Peyer's patch (tissue), 4 donors: ENCODE results near the gene PTPRU. TPM values are rescaled to one million over a fixed set of nuclear protein-coding genes. Genes with fewer than 3 reads are reported as not detected.
A peak's percentile ranks its signal among the peaks of the same experiment; 100 is the strongest.

Source experiments
- DNase-seq, 3 donors: peaks; one replicate each; pipeline ENCODE4 v3.0.0-alpha.2; 2017 to 2019
- H3K27ac ChIP-seq, 4 donors: fragments of 200-600 bp; sonication (generic); one replicate each; pipeline ENCODE4 v1.5.1; 2016 to 2019
- H3K27me3 ChIP-seq, 2 donors: fragments of 200-600 bp; sonication (generic); one replicate each; pipeline ENCODE4 v1.5.1; 2019
- H3K36me3 ChIP-seq, 3 donors: fragments of 200-600 bp; sonication (generic); one replicate each; pipeline ENCODE4 v1.5.1; 2016 to 2019
- H3K4me1 ChIP-seq, 4 donors: fragments of 200-600 bp; sonication (generic); one replicate each; pipeline ENCODE4 v1.5.1; 2016 to 2019
- H3K4me3 ChIP-seq, 4 donors: fragments of 200-600 bp; sonication (generic); 1 replicate in 3 of 4; 2 replicates in 1 of 4; pipeline ENCODE4 v1.5.1; 2016 to 2019; ENCODE audit warnings: mild to moderate bottlenecking in 1 of 4
- H3K9me3 ChIP-seq, 4 donors: fragments of 200-600 bp; sonication (generic); one replicate each; pipeline ENCODE4 v1.5.1; 2016 to 2019; ENCODE audit warnings: mild to moderate bottlenecking in 1 of 4
- POLR2A ChIP-seq, 2 donors: fragments of 450-650 bp; IDR thresholded peaks; one replicate each; pipeline ENCODE4 v1.5.1; 2017; ENCODE audit warnings: antibody characterized with exemption in 2 of 2, mild to moderate bottlenecking in 2 of 2, moderate library complexity in 2 of 2
- total RNA-seq, 4 donors: library from RNA; depleted of rRNA; stranded (reverse); fragments of >200 nt; gene quantifications; one replicate each; pipeline ENCODE4 v1.1.0, GENCODE V29; 2016
- TF ChIP-seq, protein P1 (sequence below), 6 experiments: fragments of 450-650 bp in 4 of 6; fragments of 200-600 bp in 2 of 6; sonication (generic) in 1 of 6; IDR thresholded peaks; one replicate each; pipeline ENCODE4 v1.5.1; 2017 to 2019; ENCODE audit warnings: antibody characterized with exemption in 6 of 6, mild to moderate bottlenecking in 3 of 6, moderate library complexity in 1 of 6

Gene PTPRU
- total RNA-seq, 4 donors from 2014 or later = 0.18 to 5.0 (median 4.0) TPM

DNA sequence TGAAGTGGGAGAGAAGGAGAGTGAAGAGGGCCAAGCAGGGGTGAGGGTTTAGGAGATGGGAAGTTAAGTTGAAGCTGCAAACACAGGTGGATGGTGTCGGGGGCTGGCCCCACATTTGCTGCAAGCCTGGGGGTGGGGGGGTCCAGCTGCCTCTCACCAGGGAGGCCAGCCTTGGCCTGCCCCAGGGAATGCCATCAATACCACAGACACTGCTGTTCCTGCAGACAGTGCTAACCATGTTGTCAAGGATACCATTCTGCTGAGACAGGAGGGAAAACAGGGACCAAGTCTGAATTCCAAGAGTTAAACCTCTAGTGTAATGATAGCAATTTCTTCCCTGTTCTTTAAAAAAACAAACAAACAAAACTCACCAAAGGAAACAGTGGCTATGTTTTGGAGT, 13.6 kb upstream of the PTPRU start:
- Histone ChIP-seq H3K9me3 (no peaks in the 10 kb centered on the region), H3K27me3 (no peaks in the 10 kb centered on the region), H3K4me3 (no peak overlapping the region), H3K27ac (no peak overlapping the region), H3K36me3 (no peaks in the 10 kb centered on the region), H3K4me1 (no peaks in the 10 kb centered on the region)
- TF ChIP-seq, protein P1, sequence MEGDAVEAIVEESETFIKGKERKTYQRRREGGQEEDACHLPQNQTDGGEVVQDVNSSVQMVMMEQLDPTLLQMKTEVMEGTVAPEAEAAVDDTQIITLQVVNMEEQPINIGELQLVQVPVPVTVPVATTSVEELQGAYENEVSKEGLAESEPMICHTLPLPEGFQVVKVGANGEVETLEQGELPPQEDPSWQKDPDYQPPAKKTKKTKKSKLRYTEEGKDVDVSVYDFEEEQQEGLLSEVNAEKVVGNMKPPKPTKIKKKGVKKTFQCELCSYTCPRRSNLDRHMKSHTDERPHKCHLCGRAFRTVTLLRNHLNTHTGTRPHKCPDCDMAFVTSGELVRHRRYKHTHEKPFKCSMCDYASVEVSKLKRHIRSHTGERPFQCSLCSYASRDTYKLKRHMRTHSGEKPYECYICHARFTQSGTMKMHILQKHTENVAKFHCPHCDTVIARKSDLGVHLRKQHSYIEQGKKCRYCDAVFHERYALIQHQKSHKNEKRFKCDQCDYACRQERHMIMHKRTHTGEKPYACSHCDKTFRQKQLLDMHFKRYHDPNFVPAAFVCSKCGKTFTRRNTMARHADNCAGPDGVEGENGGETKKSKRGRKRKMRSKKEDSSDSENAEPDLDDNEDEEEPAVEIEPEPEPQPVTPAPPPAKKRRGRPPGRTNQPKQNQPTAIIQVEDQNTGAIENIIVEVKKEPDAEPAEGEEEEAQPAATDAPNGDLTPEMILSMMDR (IDR thresholded peaks at IDR 0.05) = no peak
- no peak for DNase-seq

DNA sequence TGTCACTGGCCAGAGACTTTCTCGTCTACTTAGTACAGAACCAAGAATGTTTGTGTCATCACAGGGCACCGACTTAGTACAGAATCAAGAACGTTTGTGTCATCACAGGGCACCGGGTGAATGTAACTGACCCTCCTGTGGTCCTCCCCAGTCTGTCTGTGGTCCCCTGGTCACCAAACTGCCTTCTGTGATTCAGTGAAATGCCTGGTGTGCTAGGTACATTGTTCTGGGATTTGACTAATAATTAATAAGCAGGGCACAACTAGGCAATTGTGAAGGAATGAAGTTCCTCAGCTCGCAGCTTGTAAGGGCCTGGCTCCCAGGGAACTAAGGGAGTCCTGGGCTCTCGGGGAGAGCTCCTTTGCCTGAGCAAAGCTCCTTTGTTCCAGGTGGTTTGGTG, 12.8 kb upstream of the PTPRU start:
- H3K4me1 ChIP-seq = no peaks in the 10 kb centered on the region
- H3K36me3 ChIP-seq = no peaks in the 10 kb centered on the region
- H3K4me3 ChIP-seq = no peak overlapping the region
- TF ChIP-seq, protein P1 (IDR thresholded peaks at IDR 0.05) = no peak
- no peak for TF ChIP-seq POLR2A (IDR thresholded peaks at IDR 0.05)
- H3K27me3 ChIP-seq = no peaks in the 10 kb centered on the region
- H3K27ac ChIP-seq = no peak overlapping the region
- H3K9me3 ChIP-seq = no peaks in the 10 kb centered on the region
- no peak for DNase-seq

DNA sequence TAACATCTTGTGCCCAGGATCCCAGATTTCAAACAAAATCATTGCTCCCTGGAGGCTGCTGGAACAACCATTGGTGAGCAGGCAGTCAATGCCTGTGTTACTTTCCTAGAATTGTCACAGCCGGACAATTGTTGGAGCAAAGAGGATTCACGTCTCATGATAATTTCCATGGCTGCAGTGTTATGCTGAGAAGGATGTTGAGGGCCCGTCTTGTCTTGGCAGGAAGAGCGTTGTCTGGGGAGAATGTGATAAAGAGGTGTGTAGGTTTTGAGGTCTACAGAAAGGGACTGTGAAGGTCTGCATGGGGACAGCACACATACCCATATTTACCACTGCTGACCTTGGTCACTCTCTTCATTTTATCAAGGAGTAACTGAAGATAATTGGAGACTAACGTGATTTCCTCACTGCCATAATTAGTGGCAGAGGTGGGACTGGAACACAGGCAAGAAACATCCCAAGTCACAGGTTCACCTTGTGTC, 11.9 kb upstream of the PTPRU start:
- no peak for DNase-seq

DNA sequence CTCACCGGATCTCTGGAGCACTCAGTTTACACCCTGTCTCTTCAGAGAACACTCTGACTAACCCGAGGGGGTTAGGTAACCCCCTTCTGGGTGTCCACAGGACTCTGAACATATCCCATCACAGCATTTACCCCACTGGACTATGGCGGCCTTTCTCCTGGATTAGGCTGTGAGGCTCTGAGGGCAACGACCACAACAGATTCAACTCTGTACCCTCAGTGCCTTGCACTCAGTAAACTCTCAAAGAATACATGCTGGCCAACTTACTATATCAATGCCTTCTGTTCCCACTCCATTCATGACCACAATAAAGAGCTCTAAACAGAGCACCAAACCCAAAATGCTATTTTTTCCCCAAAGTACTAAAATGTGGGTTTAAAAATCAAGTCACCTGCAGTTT, 11.0 kb upstream of the PTPRU start:
- Histone ChIP-seq H3K36me3 (no peaks in the 10 kb centered on the region), H3K9me3 (no peaks in the 10 kb centered on the region), H3K4me1 (peaks cover 0 to 5% (median 1%) of the 10 kb centered on the region in 4 donors), H3K27ac (no peak overlapping the region), H3K27me3 (no peaks in the 10 kb centered on the region), H3K4me3 (no peak overlapping the region)
- no peak for TF ChIP-seq POLR2A (IDR thresholded peaks at IDR 0.05)
- TF ChIP-seq, protein P1 (IDR thresholded peaks at IDR 0.05) = no peak
- DNase-seq = no peak

More for the DNA sequence above, 11.9 kb upstream of the PTPRU start:
- H3K36me3 ChIP-seq = no peaks in the 10 kb centered on the region
- H3K4me1 ChIP-seq = no peaks in the 10 kb centered on the region
- no peak overlapping the region for H3K27ac ChIP-seq
- H3K27me3 ChIP-seq = no peaks in the 10 kb centered on the region
- TF ChIP-seq, protein P1 (IDR thresholded peaks at IDR 0.05) = no peak
- no peak for TF ChIP-seq POLR2A (IDR thresholded peaks at IDR 0.05)
- H3K9me3 ChIP-seq = no peaks in the 10 kb centered on the region
- no peak overlapping the region for H3K4me3 ChIP-seq

DNA sequence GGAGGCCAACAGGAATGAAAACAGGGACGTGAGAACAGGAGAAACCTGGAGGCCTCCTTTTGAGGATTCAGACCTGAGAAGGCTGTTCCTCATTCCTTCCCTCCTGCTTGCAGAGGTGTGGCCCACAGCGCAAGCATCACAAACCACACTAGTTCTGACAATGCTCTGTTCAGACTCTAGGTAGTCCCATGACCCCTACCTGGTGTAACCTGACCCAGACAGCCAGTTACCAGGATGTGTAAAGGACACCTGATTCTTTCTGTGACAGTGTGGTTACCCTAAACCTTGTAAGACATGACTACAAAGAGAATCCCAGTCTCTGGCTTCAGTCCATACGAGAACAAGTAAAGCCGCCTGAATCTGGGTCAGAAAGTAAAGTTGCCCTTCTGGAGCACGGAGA, 8.8 kb upstream of the PTPRU start:
- Histone ChIP-seq H3K4me3 (no peak overlapping the region), H3K4me1 (peaks cover 0 to 5% (median 1%) of the 10 kb centered on the region in 4 donors), H3K27me3 (no peaks in the 10 kb centered on the region), H3K27ac (no peak overlapping the region), H3K9me3 (no peaks in the 10 kb centered on the region), H3K36me3 (no peaks in the 10 kb centered on the region)
- TF ChIP-seq, protein P1 (IDR thresholded peaks at IDR 0.05) = no peak
- TF ChIP-seq POLR2A (IDR thresholded peaks at IDR 0.05) = no peak
- no peak for DNase-seq

DNA sequence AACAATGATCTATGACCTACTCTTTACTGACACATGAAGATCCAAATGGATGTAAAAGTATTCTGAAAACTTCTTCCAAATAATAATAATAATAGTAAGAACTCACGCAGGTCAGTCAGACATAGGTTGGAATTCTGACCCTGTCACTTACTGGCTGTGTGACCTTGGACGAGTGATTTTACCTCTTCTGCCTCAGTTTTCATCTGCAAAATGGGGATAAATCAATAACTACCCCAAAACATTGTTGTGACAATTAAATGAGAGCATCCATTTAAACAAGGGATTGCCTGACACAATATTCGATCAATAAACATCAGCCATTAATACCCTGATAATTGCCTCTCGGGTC, 6.1 kb upstream of the PTPRU start:
- Histone ChIP-seq H3K4me1 (peaks cover 0 to 5% (median 1%) of the 10 kb centered on the region in 4 donors), H3K36me3 (no peaks in the 10 kb centered on the region), H3K9me3 (no peaks in the 10 kb centered on the region), H3K27me3 (no peaks in the 10 kb centered on the region), H3K27ac (peak overlapping the region; percentile 40 to 76 (median 65)), H3K4me3 (peak overlapping the region; percentile 63 to 86 (median 78))
- TF ChIP-seq, protein P1 (IDR thresholded peaks at IDR 0.05) = no peak
- no peak for TF ChIP-seq POLR2A (IDR thresholded peaks at IDR 0.05)
- no peak for DNase-seq
